Adrenal gland (tissue), 5 donors: ENCODE measurements around the gene DGAT2.

Experiments
- CTCF ChIP-seq, 6 experiments: fragments of 450-650 bp in 4 of 6; fragments of 200-600 bp in 2 of 6; sonication (generic) in 1 of 6; IDR thresholded peaks; 1 replicate in 5 of 6; 2 replicates in 1 of 6; pipeline versions ENCODE4 v1.5.1 to v1.8.0; 2016 to 2021; ENCODE audit warnings: antibody characterized with exemption in 6 of 6, mild to moderate bottlenecking in 2 of 6, moderate library complexity in 1 of 6
- POLR2A ChIP-seq, 2 donors: fragments of 450-650 bp; IDR thresholded peaks; one replicate each; pipeline ENCODE4 v1.6.1; 2017; ENCODE audit warnings: antibody characterized with exemption in 2 of 2, mild to moderate bottlenecking in 2 of 2, moderate library complexity in 1 of 2
- donor health status: DM: no; HTN: no; CAD: no.

GRCh38 chr11:75771646-75772410 lies 3.2 kb downstream of the DGAT2 start:
- TF ChIP-seq CTCF (IDR thresholded peaks at IDR 0.05): no peak
- TF ChIP-seq POLR2A (IDR thresholded peaks at IDR 0.05): no peak
